Gastrocnemius medialis (tissue), 4 donors: ENCODE data around the gene RASSF5.

Experiments used
- CTCF ChIP-seq, 5 experiments: fragments of 450-650 bp in 3 of 5; fragments of 200-600 bp in 2 of 5; sonication (generic) in 2 of 5; IDR thresholded peaks in 4 of 5; conservative IDR thresholded peaks in 1 of 5; 1 replicate in 4 of 5; 2 replicates in 1 of 5; pipeline ENCODE4 v1.5.1; 2016 to 2019; ENCODE audit warnings: antibody characterized with exemption in 5 of 5, mild to moderate bottlenecking in 3 of 5, moderate library complexity in 3 of 5
- POLR2A ChIP-seq, 2 donors: fragments of 450-650 bp; IDR thresholded peaks; one replicate each; pipeline ENCODE4 v1.6.1; 2017; ENCODE audit warnings: antibody characterized with exemption in 2 of 2, mild to moderate bottlenecking in 2 of 2, moderate library complexity in 2 of 2

GRCh38 chr1:206476058-206476457 lies 31.3 kb upstream of the RASSF5 start:
- TF ChIP-seq CTCF (IDR thresholded peaks at IDR 0.05 in 4 of 5, conservative IDR thresholded peaks at IDR 0.05 in 1 of 5) = no peak
- TF ChIP-seq POLR2A (IDR thresholded peaks at IDR 0.05) = no peak
